Neural cell (in vitro differentiated cells): ENCODE results near the gene RPS23.

ENCODE experiments used
- EP300 ChIP-seq: fragments of 450-650 bp; conservative IDR thresholded peaks from 2 replicates; pipeline ENCODE4 v1.6.1; 2014; ENCODE audit warnings: antibody characterized with exemption, mild to moderate bottlenecking, moderate library complexity; ENCODE audit not compliant: poor library complexity, severe bottlenecking
- EZH2 ChIP-seq: fragments of 200-600, 300-800 bp; shearing (Covaris generic), sonication (generic); IDR thresholded peaks from 2 replicates; pipeline ENCODE4 v1.6.1; 2014; ENCODE audit warnings: antibody characterized with exemption, low read length, borderline replicate concordance, mild to moderate bottlenecking; ENCODE audit not compliant: insufficient read depth, poor library complexity, severe bottlenecking
- MXI1 ChIP-seq: fragments of 450-650 bp; conservative IDR thresholded peaks from 2 replicates; pipeline ENCODE4 v1.6.1; 2014; ENCODE audit warnings: antibody characterized with exemption, mild to moderate bottlenecking; ENCODE audit not compliant: poor library complexity, severe bottlenecking
- POLR2AphosphoS5 ChIP-seq: IDR thresholded peaks from 2 replicates; pipeline ENCODE4 v1.6.1; 2012
- RAD21 ChIP-seq: fragments of 450-650 bp; conservative IDR thresholded peaks from 2 replicates; pipeline ENCODE4 v1.6.1; 2014; ENCODE audit warnings: antibody characterized with exemption, mild to moderate bottlenecking, moderate library complexity
- SMC3 ChIP-seq: fragments of 450-650 bp; conservative IDR thresholded peaks from 2 replicates; pipeline ENCODE4 v1.6.1; 2014; ENCODE audit warnings: antibody characterized with exemption, mild to moderate bottlenecking, moderate library complexity; ENCODE audit not compliant: poor library complexity
- TAF1 ChIP-seq: IDR thresholded peaks from 2 replicates; pipeline ENCODE4 v1.6.1; 2012; ENCODE audit warnings: low read depth
- TF ChIP-seq, protein P1 (sequence below): fragments of 450-650 bp; IDR thresholded peaks from 2 replicates; pipeline ENCODE4 v1.5.1; 2014; ENCODE audit warnings: antibody characterized with exemption, mild to moderate bottlenecking, moderate library complexity; ENCODE audit not compliant: poor library complexity, severe bottlenecking
- TF ChIP-seq, protein P2 (sequence below): IDR thresholded peaks from 2 replicates; pipeline ENCODE4 v1.6.1; 2012; ENCODE audit warnings: borderline replicate concordance

DNA sequence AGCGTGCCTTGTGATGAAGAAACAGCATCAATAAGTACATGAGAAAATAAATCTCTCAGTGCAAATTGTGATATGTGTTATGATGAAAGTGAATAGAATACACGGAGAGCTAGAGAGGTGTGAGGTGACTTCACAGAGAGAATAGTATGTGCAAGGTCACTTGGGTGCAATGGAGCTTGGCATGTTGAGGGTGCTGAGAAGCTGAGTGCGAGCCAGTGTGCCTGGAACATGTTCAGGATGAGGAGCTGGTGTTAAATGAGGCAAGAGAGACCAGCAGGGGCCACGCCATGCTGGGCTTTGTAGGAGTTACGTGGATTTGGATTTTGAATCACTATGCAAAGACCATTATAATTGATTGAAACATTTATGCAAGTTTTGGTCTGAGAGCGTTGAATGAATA is 12.8 kb upstream of the RPS23 start:
- TF ChIP-seq, protein P1, sequence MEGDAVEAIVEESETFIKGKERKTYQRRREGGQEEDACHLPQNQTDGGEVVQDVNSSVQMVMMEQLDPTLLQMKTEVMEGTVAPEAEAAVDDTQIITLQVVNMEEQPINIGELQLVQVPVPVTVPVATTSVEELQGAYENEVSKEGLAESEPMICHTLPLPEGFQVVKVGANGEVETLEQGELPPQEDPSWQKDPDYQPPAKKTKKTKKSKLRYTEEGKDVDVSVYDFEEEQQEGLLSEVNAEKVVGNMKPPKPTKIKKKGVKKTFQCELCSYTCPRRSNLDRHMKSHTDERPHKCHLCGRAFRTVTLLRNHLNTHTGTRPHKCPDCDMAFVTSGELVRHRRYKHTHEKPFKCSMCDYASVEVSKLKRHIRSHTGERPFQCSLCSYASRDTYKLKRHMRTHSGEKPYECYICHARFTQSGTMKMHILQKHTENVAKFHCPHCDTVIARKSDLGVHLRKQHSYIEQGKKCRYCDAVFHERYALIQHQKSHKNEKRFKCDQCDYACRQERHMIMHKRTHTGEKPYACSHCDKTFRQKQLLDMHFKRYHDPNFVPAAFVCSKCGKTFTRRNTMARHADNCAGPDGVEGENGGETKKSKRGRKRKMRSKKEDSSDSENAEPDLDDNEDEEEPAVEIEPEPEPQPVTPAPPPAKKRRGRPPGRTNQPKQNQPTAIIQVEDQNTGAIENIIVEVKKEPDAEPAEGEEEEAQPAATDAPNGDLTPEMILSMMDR, result no peak
- TF ChIP-seq EZH2 (no peak), EP300 (no peak), TAF1 (no peak), SMC3 (no peak), RAD21 (no peak), MXI1 (no peak), POLR2AphosphoS5 (no peak)
- TF ChIP-seq, protein P2, sequence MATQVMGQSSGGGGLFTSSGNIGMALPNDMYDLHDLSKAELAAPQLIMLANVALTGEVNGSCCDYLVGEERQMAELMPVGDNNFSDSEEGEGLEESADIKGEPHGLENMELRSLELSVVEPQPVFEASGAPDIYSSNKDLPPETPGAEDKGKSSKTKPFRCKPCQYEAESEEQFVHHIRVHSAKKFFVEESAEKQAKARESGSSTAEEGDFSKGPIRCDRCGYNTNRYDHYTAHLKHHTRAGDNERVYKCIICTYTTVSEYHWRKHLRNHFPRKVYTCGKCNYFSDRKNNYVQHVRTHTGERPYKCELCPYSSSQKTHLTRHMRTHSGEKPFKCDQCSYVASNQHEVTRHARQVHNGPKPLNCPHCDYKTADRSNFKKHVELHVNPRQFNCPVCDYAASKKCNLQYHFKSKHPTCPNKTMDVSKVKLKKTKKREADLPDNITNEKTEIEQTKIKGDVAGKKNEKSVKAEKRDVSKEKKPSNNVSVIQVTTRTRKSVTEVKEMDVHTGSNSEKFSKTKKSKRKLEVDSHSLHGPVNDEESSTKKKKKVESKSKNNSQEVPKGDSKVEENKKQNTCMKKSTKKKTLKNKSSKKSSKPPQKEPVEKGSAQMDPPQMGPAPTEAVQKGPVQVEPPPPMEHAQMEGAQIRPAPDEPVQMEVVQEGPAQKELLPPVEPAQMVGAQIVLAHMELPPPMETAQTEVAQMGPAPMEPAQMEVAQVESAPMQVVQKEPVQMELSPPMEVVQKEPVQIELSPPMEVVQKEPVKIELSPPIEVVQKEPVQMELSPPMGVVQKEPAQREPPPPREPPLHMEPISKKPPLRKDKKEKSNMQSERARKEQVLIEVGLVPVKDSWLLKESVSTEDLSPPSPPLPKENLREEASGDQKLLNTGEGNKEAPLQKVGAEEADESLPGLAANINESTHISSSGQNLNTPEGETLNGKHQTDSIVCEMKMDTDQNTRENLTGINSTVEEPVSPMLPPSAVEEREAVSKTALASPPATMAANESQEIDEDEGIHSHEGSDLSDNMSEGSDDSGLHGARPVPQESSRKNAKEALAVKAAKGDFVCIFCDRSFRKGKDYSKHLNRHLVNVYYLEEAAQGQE, result no peak
